ENCODE results near the gene RFPL3. TPM values are rescaled to one million over a fixed set of nuclear protein-coding genes. Genes with fewer than 3 reads are reported as not detected.

Gene RFPL3
- total and polyA plus RNA-seq, 12 donors = not detected

DNA sequence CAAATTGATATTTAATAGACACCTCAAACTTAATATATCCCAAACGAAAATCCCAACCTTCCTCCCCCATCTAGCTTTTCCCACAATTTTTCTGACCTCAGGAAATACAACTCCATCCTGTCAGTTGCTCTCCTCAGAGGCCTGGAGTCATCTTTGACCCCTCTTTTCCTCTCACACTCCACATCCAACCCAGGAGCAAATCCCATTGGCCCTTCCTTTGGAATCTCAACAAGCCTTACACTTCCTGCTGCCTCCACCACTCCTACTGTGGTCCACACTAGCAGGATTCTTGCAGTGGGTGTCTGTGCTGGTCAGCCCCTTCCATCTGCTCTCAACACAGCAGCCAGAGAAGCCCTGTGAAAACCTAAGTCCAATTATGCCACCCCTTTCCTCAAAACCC is 39.3 kb upstream of the RFPL3 start:
- intact Hi-C loops (cut with DNase I) = no loop called here
- WGBS, 2 donors = 46 to 59% methylated on average over 1 of the region's 1 CpG
- Histone ChIP-seq H3K36me3 (no peaks in the 10 kb centered on the region), H3K4me1 (no peaks in the 10 kb centered on the region), H3K27ac (no peak overlapping the region), H3K9me3 (peaks cover 0 to 6% (median 0%) of the 10 kb centered on the region in 11 donors), H3K27me3 (peaks cover 0 to 6% (median 0%) of the 10 kb centered on the region in 7 donors), H3K4me3 (no peak overlapping the region)
- DNase-seq (no peak), ATAC-seq (no peak)
- TF ChIP-seq, protein P1, sequence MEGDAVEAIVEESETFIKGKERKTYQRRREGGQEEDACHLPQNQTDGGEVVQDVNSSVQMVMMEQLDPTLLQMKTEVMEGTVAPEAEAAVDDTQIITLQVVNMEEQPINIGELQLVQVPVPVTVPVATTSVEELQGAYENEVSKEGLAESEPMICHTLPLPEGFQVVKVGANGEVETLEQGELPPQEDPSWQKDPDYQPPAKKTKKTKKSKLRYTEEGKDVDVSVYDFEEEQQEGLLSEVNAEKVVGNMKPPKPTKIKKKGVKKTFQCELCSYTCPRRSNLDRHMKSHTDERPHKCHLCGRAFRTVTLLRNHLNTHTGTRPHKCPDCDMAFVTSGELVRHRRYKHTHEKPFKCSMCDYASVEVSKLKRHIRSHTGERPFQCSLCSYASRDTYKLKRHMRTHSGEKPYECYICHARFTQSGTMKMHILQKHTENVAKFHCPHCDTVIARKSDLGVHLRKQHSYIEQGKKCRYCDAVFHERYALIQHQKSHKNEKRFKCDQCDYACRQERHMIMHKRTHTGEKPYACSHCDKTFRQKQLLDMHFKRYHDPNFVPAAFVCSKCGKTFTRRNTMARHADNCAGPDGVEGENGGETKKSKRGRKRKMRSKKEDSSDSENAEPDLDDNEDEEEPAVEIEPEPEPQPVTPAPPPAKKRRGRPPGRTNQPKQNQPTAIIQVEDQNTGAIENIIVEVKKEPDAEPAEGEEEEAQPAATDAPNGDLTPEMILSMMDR (IDR thresholded peaks at IDR 0.05) = no peak

DNA sequence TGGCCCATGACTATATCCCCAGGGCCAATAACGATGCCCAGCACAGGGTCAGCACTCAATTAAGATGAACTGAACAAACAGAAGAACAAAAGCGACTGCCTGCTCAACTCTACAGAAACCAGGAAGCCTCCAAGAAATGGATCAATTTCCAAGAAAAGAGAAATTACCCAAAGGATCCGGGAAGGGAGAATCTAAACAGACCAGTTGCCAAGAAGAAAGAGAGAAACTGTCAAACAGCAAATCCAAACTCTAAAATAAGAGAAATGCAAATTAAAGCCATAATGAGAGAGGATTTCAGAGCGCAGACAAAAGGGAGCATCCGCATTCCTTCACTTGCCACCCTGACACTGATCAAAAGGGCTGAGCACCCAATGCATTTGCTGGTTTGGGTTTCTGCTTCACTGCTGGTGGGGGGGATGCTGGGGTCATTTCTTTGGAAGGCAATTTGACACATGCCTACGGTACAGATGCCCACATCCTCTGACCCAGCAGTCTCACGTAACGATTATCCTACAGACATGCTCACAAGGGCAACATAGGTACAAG is 37.7 kb upstream of the RFPL3 start:
- Histone ChIP-seq H3K27me3 (peaks cover 0 to 6% (median 0%) of the 10 kb centered on the region in 7 donors), H3K27ac (no peak overlapping the region), H3K36me3 (no peaks in the 10 kb centered on the region), H3K4me3 (no peak overlapping the region), H3K4me1 (no peaks in the 10 kb centered on the region), H3K9me3 (peaks cover 0 to 6% (median 0%) of the 10 kb centered on the region in 11 donors)
- intact Hi-C loops (cut with DNase I) = no loop called here
- ATAC-seq (no peak), DNase-seq (no peak)
- TF ChIP-seq, protein P1 (IDR thresholded peaks at IDR 0.05) = no peak
- 72 to 73% methylated on average over 8 of the region's 8 CpGs for WGBS, 2 donors

DNA sequence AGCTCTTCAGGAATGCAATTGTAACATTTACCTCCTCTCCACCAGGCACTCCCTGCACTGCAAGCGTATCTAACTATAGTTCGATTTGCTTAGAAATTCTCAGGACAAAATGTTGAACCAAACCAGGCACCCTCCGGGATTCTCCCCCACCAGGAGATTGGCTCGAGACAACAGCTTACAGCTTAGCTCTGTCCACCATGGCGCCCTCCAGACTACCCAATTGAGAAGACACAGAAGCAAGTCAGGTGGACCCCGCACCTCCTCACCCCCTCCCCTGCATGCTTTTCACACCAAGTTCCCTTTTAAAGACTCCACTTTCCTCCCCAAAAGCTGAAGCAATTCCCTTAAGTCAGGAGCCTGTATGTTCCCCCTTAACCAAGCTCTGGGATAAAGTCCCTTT is 34.7 kb upstream of the RFPL3 start:
- intact Hi-C loops (cut with DNase I) = no loop called here
- TF ChIP-seq, protein P1 (IDR thresholded peaks at IDR 0.05) = no peak
- Histone ChIP-seq H3K4me3 (no peak overlapping the region), H3K27me3 (peaks cover 0 to 6% (median 0%) of the 10 kb centered on the region in 7 donors), H3K9me3 (peaks cover 0 to 6% (median 0%) of the 10 kb centered on the region in 11 donors), H3K4me1 (no peaks in the 10 kb centered on the region), H3K36me3 (no peaks in the 10 kb centered on the region), H3K27ac (no peak overlapping the region)
- ATAC-seq (no peak), DNase-seq (no peak)
- WGBS, 2 donors = 86 to 88% methylated on average over 6 of the region's 6 CpGs

DNA sequence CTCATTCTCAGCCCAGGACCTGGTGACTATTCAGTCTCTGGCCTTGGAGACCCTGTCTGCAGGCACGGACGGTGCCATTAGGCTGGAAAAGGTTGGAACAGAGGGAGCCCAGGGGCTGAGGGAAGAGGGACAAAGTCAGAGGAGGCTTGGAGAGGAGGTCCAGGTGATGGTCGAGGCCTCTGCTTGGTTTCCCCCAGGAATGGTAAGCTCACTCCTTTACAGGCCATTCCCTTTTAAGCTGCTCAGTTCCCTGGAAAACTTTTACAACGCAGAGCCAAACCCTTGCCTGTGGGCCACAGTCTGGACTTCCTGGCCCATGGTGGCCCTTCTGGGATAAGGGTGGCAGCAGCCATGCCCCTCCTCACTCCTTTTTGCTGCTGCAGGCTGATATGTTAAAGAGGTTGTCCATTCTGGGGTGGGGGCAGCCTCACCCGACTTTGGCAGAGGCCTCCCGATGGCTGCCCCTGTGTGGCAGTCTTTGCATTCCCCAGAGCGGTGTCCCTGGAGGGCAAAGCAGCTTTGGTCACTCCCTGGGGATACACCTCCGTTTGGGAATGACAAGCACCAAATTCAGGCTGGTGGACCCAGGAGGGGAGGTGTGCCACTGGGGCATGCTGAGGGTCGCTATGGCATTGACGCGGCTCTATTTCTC is 34.0 kb upstream of the RFPL3 start:
- peaks cover 0 to 8% (median 0%) of the 10 kb centered on the region in 11 donors for H3K9me3 ChIP-seq
- ATAC-seq = no peak
- H3K27me3 ChIP-seq = peaks cover 0 to 6% (median 0%) of the 10 kb centered on the region in 7 donors
- TF ChIP-seq, protein P1 (IDR thresholded peaks at IDR 0.05) = no peak
- WGBS, 2 donors = 83 to 86% methylated on average over 11 of the region's 11 CpGs
- no peak overlapping the region for H3K27ac ChIP-seq
- intact Hi-C loops (cut with DNase I) = no loop called here
- no peak overlapping the region for H3K4me3 ChIP-seq
- DNase-seq = no peak
- H3K36me3 ChIP-seq = no peaks in the 10 kb centered on the region
- H3K4me1 ChIP-seq = no peaks in the 10 kb centered on the region
